ENCODE data around the gene CDH16.
A peak's percentile ranks its signal among the peaks of the same experiment; 100 is the strongest.

Gene CDH16

DNA sequence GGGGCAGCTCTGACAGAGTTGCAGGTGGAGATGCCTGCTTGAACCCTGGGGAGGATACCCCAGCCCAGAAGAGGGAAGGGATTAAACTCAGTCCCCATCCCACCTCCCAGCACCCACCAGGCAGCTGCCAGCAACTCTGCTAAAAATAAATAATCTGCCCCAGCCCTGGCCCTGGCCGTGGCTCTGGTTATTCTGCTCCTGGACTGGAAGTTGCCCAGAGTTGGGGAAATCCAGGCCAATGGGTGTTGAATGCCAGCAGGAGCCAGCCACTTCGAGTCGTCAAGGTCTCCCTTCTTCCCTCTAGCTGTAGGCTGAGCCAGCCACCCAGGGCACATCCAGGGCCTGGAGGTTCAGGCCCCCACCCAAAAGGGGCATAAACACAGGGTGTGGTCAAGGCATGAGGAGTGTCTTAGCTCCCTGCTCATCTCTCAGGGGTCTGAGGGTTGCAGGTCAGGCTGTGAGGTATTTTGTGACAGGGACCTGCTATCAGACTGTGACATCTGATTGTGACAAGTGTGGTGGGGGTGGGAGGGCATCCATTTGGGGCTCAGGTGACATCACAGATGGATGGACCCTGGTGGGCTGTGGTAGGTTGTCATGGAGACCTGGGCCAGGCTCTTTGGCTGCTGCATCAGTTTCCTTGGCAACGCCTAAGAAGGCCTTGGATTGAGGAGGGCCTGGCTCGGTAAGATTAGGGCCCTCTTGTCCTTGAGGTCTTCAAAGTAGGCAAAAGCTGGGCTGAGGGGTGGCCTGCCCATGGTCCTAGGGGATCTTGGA, 7.7 kb upstream of the CDH16 start:
- DNase-seq, result no peak

DNA sequence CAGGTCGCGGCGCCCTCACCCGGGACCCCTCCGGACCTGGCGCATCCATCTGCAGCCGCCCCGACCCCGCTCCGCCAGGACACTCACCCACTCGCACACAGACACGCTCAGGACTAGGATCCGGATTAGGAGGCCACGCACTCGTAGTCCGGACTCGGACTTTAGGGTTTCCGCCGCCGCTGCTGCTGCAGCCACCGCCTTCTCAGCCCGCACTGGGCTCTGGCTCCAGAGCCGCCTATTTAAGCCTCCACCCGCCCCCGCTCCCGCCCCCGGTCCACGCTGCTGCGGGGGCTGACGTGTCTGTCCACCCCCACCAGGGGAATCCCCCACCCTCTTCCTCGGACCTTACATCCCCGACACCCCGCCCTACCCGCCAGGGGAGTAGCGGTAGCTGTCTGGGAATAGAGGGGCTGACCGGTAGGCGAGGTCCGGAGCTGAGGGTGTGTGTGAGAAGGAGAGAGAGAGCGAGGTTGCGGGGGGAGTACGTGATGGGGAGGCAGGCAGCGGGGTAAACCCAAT, 6.7 kb upstream of the CDH16 start, which contains the start of gene RRAD:
TSS of gene RRAD (minus strand) at position 214 of the 519 bp plus-strand sequence. CDS start 356 bp downstream, outside the sequence.
- peak; percentile 69 for DNase-seq

DNA sequence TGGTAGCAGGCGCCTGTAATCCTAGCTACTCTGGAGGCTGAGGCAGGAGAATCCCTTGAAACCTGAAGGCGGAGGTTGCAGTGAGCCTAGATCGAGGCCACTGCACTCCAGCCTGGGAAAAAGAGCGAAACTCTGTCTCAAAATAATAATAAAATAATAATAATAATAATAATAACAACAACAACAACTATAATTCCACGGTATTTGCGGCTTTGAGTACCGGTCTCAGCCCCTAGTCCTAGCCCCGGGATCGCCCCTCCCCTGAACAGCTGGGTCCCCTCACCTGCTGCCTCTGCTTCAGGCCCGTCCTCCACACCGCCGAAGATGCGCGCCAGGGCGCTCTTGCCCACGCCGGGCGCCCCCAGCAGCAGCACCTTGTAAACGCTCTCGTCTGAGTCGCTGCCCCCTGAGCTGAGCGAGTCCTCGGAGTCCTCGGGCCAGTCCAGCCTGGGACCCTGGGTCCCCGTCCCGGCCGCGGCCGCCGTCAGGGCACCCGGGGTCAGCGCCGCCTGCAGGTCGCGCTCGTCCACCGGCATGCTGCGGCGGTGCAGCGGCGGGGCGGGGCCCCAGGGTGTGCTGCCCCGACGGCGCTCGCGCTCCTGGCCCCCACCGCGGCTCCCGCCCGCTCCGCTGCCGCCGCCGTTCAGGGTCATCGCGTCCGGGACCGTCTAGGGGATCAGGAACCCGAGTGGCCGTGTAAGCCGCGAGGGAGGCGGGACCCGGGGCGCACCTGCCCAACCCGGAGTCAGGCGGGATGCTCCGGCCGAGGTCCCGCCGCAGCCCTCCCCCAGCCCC, 6.0 kb upstream of the CDH16 start:
- peak; percentile 78 for DNase-seq

DNA sequence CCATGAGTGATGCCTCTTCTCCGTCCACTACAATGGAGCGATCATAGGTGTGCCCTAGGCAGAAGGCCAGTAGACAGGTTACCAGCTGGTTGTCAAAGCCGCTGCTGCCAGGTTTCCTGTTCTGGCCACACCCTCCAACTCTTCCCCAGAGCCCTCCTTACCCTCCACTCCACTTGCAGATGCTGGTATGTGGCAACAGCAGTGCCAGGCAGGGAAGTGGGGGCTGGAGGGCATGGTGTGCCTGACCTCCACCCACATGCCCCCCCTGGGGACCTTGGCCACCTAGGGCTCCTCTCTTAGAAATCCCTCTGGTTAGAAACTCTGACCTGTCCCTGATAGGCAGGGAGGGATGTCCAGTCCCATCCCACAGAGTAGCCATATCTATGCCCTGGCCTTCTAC, 5.2 kb upstream of the CDH16 start:
- no peak for DNase-seq

DNA sequence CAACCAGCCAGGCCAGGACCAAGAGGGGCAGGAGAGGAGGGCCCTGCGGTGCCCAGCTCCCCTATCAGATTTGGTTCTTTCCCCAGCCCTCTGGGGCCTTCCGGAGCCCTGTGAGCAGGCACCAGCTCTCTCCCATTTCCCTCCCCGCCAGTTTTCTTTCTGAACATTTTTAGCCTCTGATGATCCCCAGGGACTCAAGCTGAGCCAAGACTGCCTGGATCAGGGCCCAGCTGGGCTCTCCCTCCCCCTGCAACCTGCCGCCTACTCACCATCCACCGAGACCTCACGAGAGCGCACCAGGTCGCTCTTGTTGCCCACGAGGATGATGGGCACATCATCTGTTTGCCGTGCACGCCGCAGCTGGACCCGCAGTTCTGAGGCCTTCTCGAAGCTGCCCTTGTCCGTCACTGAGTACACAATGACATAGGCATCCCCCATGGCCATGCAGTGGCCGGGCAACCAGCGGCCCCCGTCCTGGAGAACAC, 4.6 kb upstream of the CDH16 start:
- DNase-seq, result no peak

DNA sequence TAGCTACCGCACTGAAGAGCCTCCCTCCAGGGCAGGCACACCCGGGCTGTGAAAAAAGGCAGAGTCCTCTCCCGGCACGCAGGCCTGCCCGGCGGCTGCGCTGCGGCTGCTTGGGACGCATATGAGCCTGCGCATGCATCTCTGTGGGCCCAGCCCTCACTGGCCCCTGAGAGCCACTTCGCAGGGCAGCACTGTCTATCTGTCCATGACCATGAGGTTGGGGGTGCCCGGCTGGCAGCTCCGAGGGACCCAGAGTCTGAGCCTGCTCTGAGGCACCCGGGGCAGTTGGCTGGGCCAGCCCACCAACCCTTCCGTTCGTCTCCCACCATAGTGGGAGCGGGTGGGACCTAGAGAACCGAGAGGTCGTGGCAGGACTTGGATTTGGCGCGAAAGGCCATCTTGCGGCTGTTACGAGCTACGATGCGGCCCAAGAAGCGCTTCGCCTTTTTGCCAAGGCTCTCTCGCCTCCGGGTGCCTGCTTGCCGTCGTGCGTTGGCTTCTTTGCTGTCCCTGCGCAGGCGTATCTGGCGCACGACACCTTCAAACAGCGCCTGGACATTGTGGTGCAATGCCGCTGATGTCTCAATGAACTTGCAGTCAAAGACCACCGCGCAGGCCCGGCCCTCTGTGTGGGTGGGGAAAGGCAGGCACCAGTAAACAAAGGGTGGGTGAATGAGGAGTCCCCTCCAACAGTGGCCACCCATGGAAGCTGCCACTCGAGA, 3.2 kb upstream of the CDH16 start:
- DNase-seq, result no peak

DNA sequence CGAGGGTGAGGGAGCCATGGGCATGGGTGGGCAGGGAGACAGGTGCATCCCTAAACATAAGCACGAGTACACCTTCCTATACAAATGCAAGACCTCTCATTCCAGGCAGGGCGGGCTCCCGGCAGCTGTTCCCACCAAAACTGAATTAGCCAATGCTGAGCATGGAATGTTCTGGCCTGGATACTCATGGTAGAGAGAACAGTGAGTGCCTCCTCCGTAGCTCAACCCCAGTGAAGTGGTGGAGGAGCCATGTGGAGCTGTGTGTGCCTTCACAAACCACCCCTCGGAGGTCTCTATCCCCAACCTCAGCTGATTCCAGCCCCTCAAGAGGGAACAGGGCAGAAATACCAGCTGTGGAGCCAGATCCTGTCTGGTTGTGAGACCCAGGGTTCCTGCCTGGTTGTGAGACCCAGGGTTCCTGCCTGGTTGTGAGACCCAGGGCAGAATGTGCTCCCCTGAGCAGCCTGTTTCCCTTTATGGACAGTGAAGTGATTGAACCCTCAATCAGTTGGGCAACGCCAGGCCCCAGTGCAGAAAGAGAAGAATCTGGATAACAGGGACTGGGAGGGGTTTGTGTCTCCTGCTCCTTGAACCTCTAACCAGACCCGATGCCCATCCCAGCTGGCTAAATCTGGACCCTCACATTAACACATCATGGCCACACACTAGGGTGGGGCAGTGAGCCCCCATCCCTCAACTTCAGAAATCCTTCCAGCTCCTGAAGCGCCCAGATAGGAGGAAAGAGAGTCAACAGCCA, 2.4 kb upstream of the CDH16 start:
- no peak for DNase-seq

DNA sequence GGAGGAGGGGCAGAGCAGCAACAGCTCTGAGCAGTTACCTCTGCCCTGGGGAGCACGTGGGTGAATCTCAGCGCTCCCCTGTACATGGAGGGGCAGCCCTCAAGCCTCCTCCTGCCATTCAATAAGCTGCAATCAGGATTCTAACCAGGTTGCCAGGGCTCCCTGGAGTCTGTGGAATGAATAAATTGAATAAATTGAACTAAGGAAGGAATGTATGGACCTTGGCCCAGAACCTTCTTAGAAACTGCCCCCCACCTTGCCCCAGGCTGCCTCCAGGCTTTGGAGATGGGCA, 1.6 kb upstream of the CDH16 start:
- no peak for DNase-seq

DNA sequence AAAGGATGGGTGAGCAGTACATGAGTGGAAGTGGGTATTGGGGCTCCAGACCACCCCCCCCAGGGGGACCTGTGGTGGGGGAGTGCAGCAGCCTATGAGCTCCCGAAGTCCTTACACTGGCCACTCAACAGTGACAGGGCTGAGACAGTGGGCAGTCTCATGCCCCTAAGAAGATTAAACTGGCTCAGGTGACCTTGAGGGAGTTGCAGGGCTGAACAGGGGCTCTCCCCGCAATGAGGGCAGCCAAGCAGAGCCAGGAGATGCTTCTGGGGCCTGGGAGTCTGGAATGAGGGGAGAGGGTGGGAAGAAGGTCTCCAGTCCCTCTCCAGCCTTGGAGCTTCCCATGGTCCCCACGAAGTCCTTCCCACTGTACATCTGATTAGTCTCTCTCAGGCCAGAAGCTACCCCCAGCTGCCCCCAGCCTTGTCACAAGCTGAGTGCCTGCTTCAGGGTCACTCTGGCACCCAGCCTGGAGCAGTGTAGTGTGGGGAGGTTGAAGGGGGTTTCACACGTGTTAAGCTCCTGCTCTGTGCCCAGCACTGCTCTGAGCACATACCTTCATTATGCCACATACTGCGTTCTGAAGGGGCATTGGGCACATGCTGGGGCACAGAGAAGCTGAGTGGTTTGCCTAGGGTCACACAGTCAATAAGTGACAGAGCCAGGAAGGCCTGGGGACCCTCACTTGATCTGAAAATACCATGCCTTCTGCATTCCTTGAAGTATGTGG, 1.0 kb upstream of the CDH16 start:
- DNase-seq, result no peak

DNA sequence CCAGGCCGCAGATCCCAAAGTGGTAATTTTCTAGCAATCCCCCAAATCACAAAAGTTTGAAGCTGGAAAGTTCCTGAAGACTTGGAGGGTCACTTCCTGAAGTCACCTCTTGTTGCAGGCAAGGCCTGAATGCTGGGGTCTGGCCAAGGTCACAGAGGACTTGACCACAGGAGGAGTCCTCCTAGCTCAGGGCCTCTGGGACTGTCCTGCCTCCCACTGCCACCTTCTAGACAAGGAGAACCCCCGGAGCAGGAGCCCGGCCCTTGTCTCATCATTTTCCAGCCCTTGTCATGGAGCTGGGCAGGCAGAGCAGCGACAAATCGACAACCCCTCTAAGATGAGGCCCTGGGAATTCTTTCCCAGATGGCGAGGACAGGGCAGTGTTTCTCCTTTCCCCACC, 330 bp downstream of the CDH16 start:
- no peak for DNase-seq

DNA sequence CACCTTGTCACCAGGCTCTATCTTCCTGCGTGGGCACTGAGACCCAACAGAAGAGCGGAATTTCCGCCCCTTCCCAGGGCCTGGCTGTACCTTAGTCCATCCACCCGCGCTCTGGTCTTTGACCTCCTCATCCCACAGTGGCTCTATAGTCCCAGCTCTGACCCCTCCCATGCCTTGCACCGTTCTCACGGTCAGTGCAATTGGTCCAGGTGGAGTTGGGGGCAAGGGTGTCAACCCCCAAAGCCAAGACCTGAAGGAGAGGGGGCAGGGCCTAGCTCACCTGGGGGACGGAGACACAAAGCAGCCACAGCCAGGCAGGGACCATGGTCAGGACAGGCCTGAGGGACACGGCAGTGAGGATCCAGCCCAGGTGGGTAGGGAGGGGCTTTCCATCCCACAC, 944 bp downstream of the CDH16 start:
- DNase-seq, result no peak

DNA sequence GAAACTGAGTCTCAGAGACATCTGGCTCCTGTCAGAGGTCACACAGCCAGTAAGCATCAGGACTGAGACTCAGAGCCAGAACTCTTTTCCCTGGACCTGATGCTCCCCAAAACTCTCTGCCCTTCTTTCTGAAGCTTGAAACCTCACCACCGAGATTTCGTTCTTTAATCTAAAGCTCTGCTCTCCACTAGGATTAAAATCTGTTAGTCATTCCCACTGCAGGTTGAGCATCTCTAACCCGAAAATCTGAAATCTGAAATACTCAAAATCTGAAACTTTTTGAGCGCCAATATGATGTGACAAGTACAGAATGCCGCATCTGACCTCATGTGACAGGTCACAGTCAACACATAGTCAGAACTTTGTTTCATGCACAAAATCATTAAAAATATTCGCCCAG, 2.2 kb downstream of the CDH16 start:
- no peak for DNase-seq

DNA sequence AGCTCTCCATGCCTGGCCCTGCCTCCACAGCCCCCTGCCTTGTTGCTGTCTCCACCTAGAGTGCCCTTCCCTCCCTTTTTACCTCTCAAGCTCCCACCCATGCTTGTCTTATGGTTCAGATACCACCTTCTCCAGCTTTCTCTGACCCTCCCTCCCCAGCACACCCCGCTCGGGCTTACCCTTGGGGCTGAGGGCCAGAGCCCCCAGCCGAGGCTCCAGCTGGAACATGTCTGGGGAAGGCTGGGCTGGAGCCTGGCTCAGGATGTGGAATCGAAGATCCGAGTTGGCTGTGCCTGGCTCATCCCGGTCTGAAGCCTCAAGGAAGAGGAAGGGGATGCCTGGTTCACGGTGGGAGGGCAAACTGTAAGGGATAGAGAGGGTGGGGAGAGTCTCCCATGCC, 3.6 kb downstream of the CDH16 start:
- no peak for DNase-seq

DNA sequence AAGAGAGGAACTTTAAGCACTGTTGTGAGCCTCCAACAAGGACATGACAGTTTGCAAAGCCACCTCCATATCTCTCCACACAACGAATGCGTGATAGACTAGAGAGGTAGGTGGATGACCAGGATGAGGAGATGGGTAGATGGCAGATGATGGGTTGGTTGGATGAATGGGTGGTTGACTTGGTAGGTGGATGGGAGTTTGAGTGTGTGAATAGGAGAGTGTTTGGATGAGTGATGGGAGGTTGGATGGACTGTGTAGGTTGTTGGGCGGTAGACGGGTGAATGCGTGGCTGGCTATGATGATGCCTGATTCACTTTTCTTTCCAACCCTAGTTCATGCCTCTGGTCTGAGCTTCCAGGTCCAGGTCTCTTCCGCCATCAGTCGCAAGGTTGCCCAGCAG, 4.1 kb downstream of the CDH16 start:
- DNase-seq, result no peak

DNA sequence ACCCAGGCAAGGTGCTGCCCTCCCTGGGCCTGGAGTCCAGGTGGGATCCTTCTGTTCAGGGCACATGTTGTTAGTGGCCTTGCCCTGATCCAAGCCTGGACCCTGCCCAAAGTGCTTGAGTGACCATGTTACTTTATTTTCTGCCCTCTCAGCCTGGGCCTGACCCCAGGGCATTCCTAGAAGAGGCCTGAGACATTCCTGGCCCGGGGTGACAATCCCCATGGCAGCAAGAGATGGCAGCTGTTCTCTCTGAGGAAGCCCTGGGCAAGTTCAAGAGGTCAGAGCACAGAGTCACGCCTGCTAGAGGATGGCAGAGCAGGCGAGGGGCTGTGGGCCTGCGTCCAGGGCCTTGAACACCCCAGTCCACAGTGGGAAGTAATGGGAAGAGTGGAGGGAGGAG, 5.0 kb downstream of the CDH16 start:
- DNase-seq, result no peak

DNA sequence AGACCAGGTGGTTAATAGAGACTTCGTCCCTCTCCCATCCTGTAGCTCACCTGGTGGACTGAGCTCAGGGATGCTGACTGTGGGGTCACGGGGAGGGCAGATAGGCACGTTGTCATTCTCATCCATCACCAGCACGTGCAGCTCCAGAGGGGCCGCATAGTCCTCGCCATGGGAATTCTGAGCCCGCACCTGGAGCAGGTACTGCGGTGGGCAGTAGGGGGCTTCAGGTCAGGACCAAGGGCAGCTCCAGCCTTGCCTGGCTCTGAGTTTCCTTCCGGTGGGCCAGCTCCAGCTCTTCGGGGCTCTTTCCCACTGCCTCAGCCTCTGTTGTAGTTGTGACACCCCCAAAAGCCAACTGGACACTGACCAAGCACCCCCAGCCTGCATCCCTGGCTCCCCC, 5.6 kb downstream of the CDH16 start:
- DNase-seq, result no peak

DNA sequence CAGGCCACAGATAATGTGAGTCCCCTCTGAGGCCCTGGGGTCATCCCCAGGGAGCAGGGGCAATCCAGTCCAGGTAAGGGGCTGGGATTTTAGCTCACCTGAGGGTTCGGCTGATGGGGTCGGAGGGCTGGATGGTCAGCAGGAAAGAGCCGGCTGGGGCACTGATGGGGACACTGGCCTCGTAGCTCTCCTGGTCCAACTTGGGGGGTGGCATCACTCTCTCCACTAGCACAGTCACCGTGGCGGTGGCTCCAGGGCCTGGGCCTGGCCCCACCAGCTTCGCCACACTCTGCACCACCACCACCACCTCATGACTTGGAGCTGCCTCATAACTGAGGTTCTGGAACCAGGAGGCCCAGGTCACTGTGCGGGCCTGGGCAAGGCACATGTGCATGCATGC, 6.9 kb downstream of the CDH16 start:
- DNase-seq, result no peak

DNA sequence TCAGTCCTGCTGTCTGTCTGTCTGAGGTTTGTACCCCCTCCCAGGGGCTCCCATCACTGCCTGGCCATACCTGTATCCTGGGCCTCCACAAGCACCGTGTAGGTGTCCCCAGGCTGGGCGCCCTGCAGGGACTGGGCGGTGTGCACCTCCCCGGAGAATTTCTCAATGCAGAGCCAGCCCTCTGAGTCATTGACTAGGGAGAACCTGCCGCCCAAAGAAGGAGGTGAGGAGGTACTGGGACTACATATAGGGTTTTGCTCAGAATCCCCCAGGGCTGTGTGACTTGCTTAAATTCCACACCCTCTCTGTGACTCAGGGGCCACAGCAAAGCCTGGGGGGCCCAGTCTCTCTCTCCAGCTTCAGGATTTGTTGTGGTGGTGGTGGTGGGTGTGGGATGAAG, 7.6 kb downstream of the CDH16 start:
- no peak for DNase-seq

DNA sequence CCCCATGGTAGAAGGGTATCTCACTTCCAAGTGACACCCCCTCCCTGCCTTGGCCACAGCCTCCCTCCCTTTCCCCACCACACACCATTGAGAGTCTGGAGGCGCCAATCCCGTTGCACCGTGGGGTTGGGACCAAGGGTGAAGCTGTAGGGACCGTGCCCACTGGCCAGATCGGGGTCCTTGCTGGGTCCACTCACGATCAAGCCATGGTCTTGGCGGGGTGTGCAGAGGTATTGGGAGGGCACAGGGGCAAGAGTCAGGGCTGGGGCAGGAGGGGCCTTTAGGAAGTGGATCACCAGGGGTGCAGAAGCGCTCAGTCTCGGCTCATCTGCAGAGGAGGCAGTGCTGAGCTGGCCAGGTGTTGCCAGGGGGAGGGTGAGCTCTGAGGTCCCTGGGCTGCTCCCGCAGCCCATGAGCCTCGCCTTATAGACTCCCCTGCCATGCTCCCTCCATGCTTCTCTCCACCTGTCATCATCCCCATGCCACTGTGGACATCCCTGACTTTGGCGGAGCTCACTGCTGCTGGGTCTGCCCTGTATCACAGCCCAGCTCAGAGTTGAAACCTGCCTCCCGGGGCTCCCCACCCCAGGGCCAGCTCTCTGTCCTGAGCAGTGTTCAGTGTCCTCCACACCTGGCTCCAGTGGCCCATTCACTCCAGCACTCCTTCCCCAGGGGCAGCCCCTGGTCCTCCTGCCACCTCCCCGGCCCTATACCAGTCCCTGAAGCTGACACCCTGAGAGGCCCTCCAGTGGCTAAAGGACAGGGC, 8.3 kb downstream of the CDH16 start:
- DNase-seq, result no peak

DNA sequence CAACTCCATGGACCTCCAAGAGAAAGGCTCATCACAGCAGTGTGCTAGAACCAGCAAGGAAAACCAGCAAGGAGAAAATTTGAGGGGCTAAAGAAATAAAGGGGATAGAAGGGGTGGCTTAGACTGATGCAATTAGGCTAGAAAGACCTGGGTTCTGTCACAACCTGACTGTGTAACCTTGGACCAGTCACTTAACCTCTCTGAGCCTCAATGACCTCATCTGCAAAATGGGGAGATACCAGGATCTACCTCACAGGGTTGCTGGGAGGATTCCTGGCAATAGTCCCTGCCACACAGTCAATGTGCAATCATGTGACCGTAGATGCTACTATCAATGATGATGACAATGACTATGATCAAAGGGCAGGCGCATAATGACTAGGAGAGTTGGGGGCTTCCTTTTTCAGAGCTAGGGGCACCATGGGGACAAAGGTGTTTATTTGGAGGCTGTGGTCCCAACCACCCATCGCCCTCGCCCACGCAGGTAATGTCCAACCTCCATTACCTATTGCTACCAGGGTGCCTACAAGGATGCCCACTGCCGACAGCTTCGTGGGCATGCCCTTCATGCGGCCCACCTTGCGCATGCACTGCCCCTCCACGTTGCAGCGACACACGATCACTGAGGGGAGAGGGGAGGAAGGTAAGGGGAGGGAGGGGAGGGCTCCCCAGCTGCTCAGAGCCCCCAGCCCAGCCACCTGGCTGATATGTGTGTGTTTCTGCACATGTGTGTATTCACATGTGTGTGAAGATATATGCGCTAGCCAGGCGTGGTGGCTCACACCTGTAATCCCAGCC, 9.7 kb downstream of the CDH16 start:
- no peak for DNase-seq

All from activated effector memory CD4-positive, alpha-beta T cell treated with anti-CD3 and anti-CD28 coated beads, Interleukin-2, amount 50 U/mL, for 16 hours (primary cell).